NCI-H82 treated with DMSO at 0.1 percent for 48 hours (cell line): ENCODE data around the gene GRAMD2A.
A peak's percentile ranks its signal among the peaks of the same experiment; 100 is the strongest.

Experiments used
- DNase-seq: peaks from one replicate; lab custom pipeline; 2025; ENCODE audit not compliant: unreplicated experiment; lab: John Stamatoyannopoulos, UW

Gene GRAMD2A

DNA sequence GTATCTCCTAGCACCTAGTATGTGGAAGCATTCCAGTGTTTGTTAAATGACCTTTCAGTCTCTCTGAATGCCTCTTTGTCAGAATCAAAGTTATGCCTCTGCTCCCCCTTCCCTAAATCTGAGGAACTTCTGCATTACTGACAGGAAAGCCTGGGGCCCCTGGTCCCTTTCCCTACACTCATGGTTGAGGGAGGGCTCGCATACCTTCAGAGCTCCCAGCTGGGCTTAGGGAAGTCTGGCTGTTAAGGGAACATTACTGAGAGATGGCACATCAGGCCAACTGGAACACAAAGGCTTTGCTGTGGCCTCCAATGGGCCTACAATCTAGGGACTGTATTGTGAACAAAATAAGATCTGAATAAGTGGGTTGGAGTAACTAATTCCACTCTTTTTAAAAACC is 23.1 kb upstream of the GRAMD2A start:
- DNase-seq, result no peak

DNA sequence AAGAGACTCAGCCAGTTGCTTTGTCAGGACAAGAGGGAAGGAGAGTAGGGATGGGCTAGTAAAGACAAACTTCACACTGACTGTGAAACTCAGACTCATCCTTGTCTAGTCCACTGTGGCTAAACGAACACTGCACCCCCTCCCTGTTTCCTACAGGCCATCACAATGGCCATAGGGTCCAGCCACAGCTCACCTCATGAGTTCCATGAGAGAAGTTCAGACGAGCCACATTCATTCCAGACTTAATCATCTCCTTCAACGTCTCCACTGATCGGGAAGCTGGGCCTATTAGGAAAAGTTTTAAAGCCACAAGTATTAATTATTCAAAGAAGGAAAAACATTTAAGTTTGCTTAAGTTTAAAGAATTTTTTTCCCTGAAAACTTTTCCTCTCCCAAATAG is 19.6 kb upstream of the GRAMD2A start:
- DNase-seq, result no peak

DNA sequence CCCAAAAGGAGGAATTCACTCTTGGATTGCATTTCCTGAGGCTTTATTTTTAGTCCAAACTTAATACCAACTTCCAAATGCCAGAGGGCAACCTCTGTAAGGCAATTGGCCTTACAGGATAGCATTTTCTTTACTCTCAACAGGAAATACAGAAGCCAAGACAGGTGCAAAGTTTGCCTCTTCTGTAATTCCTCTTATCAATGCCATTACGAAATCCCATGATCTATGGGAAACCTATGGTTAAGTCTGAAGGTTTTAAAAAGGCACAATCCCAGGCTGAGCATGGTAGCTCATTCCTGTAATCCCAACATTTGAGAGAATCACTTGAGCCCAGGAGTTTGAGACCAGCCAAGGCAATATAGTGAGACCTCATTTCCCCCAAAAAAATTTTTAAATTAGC is 18.5 kb upstream of the GRAMD2A start:
- DNase-seq, result no peak

DNA sequence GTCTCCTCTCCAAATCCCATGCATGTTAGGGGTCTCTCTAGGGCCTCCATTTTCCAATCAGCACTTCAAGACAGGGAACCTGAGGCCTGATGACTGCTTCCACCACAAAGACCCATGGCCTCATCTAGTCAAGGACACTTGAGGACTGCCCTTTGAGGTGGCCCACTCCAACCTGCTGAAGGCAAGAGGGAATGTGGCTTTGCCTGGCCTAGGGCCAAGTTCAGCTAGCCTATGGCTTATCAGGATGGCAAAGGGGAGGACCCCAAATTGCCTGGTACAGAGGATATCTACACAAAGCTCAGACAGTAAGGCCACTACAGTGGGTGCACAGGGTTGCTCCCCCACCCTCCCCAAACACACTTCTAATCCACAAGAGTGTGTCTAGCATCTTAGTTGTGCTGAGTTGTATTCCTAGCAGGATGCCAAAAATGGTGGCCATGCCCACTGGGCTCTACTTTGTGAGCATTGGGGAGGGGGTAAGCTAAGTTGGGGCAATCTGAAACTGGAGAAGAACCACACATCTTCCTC is 10.0 kb upstream of the GRAMD2A start:
- DNase-seq, result no peak

DNA sequence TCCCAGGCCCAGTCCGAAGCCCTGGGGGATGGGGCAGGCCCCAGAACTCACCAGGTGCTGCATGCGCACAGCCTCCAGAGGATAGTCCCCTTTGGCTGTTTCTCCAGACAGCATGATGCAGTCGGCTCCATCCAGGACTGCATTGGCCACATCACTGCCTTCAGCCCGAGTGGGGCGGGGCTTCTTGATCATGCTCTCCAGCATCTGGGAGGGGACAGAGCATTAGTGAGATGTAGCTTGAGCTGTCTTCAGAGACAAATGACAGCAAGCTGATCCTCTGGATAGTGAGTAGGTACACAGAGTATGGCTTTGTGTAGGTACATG is 9.1 kb upstream of the GRAMD2A start:
- DNase-seq, result no peak

DNA sequence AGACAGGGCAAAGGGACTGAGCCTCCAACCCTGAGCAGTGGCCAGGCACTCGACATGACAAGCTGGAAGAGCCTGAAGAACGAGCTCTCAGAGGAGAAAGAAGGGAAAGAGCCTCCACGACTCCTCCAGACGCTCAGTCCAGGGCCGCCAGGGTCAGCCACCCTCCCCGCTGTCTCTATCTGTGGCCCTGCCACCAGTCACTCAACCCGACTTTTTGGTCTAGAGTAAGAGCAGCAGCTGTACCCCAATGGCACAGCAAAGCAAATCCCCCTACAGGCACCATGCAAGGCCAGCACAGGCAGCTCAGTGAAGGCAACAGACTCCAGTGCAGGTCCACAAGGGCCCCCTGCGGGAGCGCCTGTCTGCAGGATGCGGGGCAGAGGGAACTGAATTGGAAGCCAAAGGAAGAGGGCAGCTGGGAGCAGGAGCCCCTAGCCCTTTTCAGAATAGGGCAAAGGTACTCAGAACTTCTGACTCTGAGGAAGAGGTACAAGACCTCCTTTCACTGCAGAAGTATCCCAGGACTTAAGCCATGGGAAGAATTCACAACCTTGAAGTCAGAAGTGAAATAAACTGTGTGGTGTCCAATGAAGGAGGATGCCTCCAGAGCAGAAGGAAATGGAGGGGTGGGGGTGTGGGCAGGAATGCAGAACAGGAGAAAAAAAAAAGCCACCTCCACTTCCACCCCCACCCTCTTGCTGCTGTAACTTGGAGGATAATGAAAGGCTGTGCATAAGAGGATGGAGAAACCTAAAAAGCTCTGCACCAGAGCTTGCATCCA is 8.5 kb upstream of the GRAMD2A start:
- no peak for DNase-seq

DNA sequence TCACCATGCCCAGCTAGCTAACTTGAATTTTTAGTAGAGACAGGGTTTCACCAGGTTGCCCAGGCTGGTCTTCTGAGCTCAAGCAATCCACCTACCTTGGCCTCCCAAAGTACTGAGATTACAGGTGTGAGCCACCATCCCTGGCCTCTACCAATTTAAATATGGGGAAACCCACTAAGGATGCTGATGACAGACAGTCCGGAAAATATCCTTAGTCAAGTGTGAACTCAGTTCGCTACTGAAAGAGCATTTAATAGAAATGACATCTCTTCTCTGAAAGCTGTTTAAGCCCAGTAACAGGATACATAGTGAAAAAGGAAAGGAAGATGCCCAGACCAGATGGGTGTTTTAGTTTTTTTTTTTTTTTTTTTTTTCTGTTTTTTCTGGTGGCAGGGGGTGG is 7.7 kb upstream of the GRAMD2A start:
- DNase-seq, result no peak

DNA sequence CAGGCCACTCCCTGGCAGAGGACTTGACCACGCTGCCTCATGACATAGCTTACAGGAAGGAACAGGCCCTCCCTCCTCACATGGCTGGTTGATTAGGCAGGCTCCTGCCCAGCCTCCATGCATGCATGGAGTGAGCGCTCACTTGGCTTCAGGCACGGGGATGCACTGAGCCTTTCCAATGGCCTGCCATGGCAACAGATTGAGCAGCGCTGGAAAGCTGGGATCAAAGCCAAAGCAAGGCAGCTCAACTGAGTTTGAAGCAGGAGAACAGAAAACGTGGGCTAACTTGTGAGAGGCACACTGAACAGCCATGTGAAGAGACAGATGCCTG is 5.9 kb upstream of the GRAMD2A start:
- no peak for DNase-seq

DNA sequence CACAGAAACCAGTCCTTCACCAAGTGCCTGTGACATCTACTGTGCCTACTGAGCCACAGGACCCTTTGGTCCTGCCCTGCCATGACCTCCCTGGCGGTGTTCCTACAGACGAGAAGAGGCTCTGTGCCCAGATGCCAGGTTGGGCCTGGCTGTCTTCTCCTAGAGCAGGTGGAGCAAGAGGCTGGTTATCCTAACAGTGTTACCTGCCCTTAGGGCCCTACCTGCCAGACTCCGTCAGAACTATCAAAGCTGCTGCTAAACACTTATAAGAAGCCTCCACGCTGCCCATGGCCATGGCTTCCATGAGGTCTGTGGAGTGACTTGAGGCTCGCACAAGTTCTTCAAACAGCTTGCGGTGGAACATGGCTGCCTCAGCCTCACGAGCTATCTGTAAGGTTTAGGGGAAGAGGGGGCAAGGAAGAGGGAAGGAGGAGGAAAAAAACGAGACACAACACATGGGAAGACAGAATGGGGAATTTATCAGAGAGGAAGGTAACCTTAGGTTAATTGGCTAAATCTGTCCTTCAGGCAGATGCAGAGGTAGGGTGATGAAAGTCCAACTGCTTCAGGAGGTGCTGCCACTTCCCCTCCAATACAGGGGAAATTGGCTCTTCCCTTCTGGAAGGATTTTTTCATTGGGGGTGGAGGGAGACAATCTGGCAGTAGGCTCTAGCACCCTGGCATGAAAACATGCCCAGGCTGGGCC is 5.4 kb upstream of the GRAMD2A start:
- DNase-seq, result no peak

DNA sequence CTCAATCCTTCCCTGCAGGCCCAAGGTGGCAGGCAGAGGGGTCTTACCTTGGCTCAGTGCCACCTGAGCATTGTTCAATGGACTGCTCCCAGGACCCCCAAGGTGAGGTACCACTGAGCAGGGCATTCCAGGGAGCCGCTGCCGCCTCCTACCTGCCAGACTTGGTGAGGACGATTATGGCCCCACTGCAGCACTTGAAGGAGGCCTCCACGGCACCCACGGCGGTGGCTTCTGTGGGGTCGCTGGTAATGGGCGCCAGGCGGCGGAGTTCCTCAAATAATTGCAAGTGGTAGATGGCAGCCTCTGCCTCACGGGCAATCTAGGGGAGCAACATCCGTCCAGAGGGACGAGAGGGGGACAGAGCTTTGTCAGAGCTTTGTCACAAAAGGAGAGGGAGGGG is 4.7 kb upstream of the GRAMD2A start:
- no peak for DNase-seq

DNA sequence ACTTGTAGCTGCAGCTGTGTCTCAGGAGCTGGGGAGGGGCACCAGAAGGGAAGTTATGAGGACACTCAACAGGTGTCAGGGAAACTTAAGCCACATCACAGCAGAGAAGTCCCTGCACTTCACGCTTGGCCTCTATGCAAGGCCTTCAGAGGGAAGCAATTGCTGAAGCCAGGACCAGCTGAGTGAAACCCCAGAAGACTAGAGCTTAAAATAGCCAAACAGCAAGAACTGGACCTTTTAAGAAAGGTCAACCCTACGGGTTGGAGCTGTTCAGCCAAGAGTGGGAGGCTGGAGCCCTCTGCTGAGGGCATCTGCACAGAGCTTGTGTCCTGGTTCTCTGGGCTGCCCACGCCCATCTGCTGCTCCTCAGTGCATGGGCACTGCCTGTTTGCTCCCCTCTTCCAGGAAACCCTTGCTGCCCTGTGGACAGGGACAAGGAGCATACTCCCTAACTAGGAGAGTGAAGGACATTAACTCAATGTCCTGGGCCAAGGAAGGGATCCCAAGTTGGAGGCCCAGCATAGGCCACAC is 3.9 kb upstream of the GRAMD2A start:
- no peak for DNase-seq

DNA sequence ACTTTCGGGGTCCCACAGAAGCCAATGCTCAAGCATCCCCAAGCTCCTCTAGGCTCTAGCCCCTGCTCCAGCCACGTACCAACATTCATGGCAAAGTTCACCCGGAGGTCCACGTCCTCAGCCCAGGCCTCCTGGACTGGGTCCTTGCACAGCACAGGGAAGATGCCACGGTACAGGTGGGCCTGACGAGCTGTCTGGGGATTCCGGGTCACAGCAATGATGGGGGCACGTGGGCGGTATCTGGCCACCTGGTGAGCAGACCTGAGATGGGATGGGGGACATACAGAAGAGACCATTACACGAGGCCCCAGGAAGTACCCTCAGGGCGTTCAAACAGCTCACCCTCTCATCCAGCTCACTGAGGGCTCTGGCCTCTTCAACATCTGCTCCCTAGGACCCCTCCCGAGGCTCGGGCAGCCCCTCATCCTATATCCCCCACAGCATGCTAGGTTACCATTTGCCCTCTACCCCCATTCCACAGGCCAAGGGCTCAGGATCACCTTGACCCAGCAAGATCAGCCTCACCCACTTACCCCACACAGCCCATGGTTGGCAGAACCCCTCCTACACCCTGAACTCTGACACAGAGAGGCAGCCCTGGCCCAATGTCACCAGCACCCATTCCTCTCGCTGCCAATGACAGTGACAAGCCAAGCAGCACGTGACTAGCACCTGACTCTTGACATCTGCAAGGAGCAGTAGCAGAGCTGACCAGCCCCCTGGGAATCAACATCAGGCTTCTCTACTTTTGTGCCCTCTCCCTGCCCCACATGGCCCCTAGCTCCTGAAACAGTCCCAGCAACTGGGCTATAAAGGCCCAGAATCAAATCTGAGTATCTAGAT is 3.0 kb upstream of the GRAMD2A start:
- no peak for DNase-seq

DNA sequence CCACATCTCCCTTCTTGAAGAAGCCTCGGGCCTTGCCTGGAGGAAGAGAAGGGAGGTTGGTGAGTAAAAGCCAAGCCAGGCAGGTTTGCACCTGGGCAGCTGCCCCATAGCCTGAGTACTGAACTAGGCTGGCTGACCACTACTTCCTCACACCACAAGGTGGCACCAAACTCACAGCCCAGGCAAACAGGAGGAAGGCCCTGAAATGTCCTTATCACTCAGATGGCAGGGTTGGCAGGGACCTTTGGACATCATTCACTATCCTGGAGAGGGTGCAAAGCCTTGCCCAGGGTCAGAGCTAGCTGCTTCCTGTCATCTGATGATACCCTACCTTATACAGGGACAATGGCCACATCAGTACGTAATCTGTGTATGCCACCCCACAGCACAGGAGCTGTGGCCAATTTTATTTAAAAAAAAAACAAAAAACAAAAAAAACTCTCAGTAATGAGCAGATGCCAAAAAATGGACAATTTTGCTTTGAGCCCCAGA is 2.2 kb upstream of the GRAMD2A start:
- DNase-seq, result peak; percentile 25

DNA sequence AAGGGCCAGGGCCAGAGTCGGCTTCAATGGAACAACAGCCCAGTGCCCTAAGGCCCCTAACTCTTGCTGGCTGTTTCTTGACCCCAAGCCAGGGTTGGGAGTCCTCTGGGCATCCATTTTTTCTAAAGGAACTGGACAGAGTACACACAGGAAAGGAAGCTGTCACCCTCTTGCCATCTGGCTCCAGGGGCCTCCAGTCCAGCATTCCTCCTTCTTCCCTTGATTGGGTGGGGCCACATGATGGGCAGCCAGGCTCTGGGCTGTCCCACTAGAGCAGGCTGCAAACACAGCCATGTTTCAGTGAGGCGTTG is 1.6 kb upstream of the GRAMD2A start:
- DNase-seq, result no peak

DNA sequence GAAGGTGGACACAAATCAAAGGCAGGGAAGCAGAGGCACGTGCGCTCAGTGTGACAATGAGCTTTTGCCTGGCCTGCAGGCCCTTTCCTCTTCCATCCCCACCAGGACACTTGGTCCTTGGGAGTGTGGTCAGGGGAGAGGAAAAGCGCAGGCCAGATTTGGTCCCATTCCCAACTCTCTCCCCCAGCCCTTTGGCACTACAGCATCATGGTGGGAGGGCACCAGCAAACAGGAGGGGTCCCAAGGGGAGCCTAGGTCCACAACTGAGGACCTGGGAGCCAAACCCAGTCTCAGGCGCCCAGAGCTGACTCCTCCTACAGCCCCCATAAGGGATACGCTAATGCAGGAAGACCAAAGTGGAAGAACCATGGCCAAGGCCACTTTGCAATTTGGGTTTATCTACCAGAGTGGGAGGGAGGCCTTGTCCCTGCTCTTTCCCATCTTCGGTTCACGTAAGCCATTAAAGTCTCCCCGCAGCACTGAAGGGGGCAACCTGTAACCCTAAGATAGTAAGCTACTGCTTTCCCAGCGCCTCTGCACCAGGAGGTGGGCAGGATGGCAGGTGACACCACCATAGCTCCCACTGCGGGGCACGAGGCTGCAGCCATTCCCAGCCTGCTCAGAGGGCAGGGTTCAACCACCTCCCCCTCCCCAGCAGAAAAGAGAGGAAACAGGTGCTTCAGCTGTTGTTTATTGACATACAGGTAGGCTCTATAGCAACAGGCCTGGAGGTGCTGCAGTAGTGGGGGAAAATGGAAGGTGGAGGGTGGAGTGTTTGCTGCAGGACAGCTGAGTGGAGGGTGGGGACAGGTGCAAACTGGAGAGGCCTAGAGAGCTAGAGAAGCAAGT is 993 bp upstream of the GRAMD2A start:
- no peak for DNase-seq

DNA sequence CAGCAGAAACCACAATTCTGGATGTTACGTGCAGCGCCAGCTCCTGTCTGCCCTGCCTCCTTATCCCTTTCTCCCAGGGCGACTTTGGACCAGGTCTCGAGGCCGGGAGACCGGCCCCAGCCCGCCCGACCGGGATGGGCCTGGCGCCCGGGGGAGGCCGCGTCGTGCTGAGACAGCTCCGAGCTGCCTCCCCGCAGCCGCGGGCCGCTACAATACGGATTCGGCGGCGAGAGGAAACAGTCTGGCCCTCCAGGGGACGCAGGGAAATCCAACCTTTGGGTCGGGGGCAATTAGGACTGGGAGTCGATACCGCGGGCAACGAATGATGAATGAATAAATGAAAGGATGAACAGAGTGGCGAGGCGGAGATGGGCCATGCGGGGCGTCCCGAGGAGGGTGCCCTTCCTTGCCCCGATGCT is 537 bp downstream of the GRAMD2A start:
- no peak for DNase-seq

DNA sequence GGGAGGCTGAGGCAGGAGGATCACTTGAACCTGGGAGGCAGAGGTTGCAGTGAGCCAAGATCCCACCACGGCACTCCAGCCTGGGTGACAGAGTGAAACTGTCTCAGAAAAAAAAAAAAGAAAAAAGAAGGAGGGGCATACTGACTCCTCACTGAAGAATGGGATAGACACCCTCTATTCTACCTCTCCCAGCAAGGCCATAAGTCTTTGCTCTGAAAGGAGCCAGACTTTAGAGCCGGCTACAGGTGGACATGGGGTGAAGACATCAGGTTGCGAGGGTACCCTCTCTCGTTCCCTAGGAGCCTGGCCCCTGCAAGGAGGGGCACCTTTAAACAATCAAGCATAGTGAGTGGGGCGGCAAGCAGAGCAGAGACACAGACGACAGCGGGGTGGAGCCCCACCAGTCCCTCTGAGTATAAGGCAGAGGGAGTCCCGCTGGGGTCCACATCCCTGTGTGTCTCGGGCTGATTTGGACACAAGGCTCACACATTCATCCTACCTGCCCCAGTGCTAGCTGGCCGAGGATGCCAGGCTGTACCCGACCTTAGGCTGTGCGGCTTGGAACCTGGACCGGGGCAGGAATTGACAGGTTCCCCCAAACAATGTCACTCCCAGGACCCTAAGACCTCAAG is 1.1 kb downstream of the GRAMD2A start:
- no peak for DNase-seq

DNA sequence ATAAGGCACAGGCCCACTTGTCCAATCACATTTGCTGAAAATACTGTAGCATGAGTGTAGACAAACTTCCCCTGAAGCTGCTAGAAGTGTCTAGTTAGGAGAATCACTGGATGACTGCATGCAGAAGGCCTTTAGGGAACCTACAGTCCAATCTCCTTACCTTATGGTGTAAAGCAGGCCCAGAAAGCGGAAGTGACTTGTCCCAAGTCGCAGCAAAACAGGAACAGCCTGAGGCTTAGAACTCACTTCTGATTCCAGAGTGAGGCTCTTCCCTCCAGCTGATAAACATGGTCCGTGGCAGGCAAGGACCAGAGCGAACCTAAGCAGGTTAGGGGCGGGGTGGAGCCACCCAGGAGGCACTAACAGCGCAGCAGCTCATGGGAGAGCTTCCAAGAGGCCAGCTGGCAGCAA is 2.5 kb downstream of the GRAMD2A start:
- no peak for DNase-seq

DNA sequence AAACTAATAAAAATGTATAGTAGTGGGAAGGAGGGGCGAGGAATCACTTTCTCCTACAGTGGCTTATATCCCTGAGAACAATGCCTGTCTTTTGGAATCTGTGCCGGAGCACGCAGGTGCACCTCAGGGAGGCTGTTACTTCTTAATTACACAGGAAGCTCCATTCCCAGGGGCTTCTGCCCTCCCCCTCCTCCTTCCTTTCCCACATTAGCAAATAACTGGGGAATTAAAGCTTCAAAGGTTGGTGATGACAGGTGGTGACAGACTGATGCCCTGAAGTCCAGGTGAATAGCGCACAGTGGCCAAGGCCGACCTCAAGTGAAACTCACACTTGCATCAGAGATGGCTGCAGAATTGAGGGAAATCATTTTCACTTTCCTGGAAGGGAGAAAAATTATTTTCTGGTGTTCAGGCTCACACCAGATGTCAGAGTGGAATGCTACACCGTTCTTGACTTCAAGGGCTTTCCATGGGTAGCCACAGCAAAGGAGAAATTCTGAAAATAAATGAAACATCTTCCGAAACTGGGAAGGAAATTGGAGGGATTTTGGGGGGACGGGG is 3.7 kb downstream of the GRAMD2A start:
- DNase-seq, result no peak

DNA sequence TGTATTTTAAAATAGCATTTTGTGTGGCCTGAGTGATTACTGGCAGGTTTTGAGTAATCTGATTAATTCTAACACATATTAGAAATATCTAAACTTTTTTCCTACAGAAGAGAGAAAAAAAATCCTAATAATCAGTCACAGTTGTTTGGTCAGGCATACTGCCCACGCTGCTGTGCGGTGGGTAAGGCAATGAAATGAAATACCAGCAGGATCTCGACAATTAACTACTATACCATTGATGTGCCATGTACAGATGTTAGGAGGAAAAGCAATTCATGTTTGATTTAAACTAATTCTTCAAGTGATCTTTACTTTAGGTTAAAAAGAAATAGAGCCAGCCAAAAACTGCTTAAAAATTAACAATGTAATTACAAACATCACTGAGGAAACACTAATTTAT is 5.2 kb downstream of the GRAMD2A start:
- DNase-seq, result no peak
